K562 (cell line): ENCODE measurements around the gene CD22.
"Not testable (repeated sequence)": the region's sequence is repeated elsewhere in the genome, so short reads cannot be mapped to it uniquely, and the experiment has no call there.

ENCODE experiments used
- CEBPZ ChIP-seq: fragments of 150-350 bp; IDR thresholded peaks from 2 replicates; pipeline ENCODE4 v1.6.1; 2014; ENCODE audit warnings: low read depth, mild to moderate bottlenecking, low read length, borderline replicate concordance
- CTCF ChIP-seq, 3 experiments: IDR thresholded peaks in 2 of 3; conservative IDR thresholded peaks in 1 of 3; 2 replicates each; pipeline ENCODE4 v1.5.1; 2011 to 2012; ENCODE audit warnings: low read length in 3 of 3, mild to moderate bottlenecking in 3 of 3, control low read depth in 2 of 3, improper control_type of control experiment in 1 of 3, inconsistent platforms in 1 of 3, low read depth in 1 of 3, mixed read lengths in 1 of 3, moderate library complexity in 1 of 3; ENCODE audit not compliant: insufficient read depth in 2 of 3
- HDAC8 ChIP-seq: fragments of 450-650 bp; IDR thresholded peaks from 2 replicates; pipeline ENCODE4 v1.6.1; 2016; ENCODE audit warnings: mild to moderate bottlenecking, missing genetic modification characterization, moderate library complexity, missing compliant biosample characterization
- MEF2A ChIP-seq: IDR thresholded peaks from 2 replicates; pipeline ENCODE4 v1.6.1; 2011; ENCODE audit warnings: low read depth, mild to moderate bottlenecking, low read length, moderate library complexity; ENCODE audit not compliant: control insufficient read depth
- NFE2 ChIP-seq: IDR thresholded peaks from 2 replicates; pipeline ENCODE4 v1.6.1; 2014; ENCODE audit warnings: antibody characterized with exemption, low read depth
- POLR3A ChIP-seq: IDR thresholded peaks from 2 replicates; pipeline ENCODE4 v1.6.1; 2011; ENCODE audit warnings: borderline replicate concordance, mild to moderate bottlenecking, moderate library complexity; ENCODE audit not compliant: insufficient read length, insufficient read depth; ENCODE audit errors: extremely low read depth
- SMC3 ChIP-seq: conservative IDR thresholded peaks from 2 replicates; pipeline ENCODE4 v1.6.1; 2011; ENCODE audit warnings: low read depth, low read length, improper control_type of control experiment; ENCODE audit not compliant: insufficient read depth
- SRSF9 ChIP-seq: fragments of 200-400 bp; formaldehyde crosslinking; IDR thresholded peaks from 2 replicates; pipeline ENCODE4 v1.6.1; 2017; ENCODE audit warnings: low read depth, low read length, borderline replicate concordance
- TGIF2 ChIP-seq: sonication (generic); formaldehyde crosslinking; IDR thresholded peaks from 2 replicates; pipeline ENCODE4 v1.8.1; 2022; ENCODE audit warnings: mild to moderate bottlenecking, missing genetic modification reagents, moderate library complexity
- TF ChIP-seq, protein P1 (sequence below): sonication (generic); formaldehyde crosslinking; IDR thresholded peaks from 2 replicates; pipeline ENCODE4 v1.8.1; 2023; ENCODE audit warnings: mild to moderate bottlenecking, missing genetic modification reagents
- TF ChIP-seq, protein P2 (sequence below): sonication (generic); formaldehyde crosslinking; IDR thresholded peaks from 2 replicates; pipeline ENCODE4 v1.8.1; 2023; ENCODE audit warnings: mild to moderate bottlenecking, missing genetic modification reagents
- TF ChIP-seq, protein P3 (sequence below): sonication (generic); formaldehyde crosslinking; IDR thresholded peaks from 2 replicates; pipeline ENCODE4 v1.8.0; 2023; ENCODE audit warnings: missing genetic modification reagents, mild to moderate bottlenecking, borderline replicate concordance

DNA sequence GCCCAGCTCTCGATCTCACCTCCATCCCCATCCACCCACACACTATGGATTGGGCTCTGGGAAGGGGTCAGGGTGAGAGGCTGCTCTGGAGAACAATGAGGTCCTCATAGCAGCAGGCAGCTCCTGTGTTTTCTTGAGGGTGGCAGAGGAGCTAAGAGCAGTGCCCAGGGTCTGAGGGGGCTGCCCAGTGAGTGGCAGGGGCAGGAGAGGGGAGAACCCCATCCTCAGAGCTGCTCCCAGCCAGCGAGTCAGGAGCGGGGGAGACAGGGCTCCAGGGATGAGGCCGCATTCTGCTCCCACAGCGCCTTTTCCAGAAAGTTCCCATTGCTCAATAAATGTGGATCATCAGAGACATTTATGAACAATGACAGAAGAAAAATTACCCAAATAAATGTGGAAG lies 31.1 kb downstream of the CD22 start:
- TF ChIP-seq, protein P1, sequence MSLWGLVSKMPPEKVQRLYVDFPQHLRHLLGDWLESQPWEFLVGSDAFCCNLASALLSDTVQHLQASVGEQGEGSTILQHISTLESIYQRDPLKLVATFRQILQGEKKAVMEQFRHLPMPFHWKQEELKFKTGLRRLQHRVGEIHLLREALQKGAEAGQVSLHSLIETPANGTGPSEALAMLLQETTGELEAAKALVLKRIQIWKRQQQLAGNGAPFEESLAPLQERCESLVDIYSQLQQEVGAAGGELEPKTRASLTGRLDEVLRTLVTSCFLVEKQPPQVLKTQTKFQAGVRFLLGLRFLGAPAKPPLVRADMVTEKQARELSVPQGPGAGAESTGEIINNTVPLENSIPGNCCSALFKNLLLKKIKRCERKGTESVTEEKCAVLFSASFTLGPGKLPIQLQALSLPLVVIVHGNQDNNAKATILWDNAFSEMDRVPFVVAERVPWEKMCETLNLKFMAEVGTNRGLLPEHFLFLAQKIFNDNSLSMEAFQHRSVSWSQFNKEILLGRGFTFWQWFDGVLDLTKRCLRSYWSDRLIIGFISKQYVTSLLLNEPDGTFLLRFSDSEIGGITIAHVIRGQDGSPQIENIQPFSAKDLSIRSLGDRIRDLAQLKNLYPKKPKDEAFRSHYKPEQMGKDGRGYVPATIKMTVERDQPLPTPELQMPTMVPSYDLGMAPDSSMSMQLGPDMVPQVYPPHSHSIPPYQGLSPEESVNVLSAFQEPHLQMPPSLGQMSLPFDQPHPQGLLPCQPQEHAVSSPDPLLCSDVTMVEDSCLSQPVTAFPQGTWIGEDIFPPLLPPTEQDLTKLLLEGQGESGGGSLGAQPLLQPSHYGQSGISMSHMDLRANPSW (CRISPR knock-in tag) = not testable (repeated sequence)
- not testable (repeated sequence) for TF ChIP-seq NFE2; CEBPZ; SMC3; CTCF (IDR thresholded peaks at IDR 0.05 in 2 of 3, conservative IDR thresholded peaks at IDR 0.05 in 1 of 3; ENCODE audit: insufficient read depth in 2 of 3, low read depth in 1 of 3, low read length in 3 of 3); TGIF2 (CRISPR knock-in tag); SRSF9; POLR3A; HDAC8 (tag); MEF2A
- TF ChIP-seq, protein P2, sequence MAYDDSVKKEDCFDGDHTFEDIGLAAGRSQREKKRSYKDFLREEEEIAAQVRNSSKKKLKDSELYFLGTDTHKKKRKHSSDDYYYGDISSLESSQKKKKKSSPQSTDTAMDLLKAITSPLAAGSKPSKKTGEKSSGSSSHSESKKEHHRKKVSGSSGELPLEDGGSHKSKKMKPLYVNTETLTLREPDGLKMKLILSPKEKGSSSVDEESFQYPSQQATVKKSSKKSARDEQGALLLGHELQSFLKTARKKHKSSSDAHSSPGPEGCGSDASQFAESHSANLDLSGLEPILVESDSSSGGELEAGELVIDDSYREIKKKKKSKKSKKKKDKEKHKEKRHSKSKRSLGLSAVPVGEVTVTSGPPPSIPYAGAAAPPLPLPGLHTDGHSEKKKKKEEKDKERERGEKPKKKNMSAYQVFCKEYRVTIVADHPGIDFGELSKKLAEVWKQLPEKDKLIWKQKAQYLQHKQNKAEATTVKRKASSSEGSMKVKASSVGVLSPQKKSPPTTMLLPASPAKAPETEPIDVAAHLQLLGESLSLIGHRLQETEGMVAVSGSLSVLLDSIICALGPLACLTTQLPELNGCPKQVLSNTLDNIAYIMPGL = not testable (repeated sequence)
- TF ChIP-seq, protein P3, sequence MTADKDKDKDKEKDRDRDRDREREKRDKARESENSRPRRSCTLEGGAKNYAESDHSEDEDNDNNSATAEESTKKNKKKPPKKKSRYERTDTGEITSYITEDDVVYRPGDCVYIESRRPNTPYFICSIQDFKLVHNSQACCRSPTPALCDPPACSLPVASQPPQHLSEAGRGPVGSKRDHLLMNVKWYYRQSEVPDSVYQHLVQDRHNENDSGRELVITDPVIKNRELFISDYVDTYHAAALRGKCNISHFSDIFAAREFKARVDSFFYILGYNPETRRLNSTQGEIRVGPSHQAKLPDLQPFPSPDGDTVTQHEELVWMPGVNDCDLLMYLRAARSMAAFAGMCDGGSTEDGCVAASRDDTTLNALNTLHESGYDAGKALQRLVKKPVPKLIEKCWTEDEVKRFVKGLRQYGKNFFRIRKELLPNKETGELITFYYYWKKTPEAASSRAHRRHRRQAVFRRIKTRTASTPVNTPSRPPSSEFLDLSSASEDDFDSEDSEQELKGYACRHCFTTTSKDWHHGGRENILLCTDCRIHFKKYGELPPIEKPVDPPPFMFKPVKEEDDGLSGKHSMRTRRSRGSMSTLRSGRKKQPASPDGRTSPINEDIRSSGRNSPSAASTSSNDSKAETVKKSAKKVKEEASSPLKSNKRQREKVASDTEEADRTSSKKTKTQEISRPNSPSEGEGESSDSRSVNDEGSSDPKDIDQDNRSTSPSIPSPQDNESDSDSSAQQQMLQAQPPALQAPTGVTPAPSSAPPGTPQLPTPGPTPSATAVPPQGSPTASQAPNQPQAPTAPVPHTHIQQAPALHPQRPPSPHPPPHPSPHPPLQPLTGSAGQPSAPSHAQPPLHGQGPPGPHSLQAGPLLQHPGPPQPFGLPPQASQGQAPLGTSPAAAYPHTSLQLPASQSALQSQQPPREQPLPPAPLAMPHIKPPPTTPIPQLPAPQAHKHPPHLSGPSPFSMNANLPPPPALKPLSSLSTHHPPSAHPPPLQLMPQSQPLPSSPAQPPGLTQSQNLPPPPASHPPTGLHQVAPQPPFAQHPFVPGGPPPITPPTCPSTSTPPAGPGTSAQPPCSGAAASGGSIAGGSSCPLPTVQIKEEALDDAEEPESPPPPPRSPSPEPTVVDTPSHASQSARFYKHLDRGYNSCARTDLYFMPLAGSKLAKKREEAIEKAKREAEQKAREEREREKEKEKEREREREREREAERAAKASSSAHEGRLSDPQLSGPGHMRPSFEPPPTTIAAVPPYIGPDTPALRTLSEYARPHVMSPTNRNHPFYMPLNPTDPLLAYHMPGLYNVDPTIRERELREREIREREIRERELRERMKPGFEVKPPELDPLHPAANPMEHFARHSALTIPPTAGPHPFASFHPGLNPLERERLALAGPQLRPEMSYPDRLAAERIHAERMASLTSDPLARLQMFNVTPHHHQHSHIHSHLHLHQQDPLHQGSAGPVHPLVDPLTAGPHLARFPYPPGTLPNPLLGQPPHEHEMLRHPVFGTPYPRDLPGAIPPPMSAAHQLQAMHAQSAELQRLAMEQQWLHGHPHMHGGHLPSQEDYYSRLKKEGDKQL (CRISPR knock-in tag) = not testable (repeated sequence)
